Measurements from ENCODE around the gene FAM193A.

The FAM193A gene

DNA sequence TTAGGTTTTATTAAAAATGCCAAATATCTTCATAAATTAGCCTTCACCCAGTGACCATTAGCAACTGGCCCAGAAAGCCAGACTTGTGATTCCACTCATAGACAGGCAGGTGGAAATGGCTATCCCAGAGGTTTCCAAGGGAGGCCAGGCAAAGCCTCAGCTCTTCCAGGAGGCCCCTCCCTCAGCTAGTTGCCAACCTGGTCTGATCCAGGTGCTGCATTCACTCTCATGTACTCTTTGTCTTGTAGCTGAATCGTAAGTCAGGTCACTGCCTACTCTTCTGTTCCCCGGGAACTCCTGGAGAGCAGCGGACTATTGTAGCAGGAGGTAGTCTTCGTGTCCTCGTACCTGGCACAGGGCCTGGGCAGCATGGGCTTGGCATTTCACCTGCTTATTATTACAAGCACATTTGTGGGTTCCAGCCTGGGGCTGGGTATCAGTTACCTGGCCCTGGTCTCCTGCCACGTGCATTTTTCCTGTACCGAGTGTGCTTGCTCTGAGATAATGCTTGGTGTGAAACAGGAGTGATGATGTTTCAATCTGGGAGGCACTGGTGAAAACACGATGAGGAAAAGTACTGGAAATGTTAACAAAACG, 101.6 kb downstream of the FAM193A start:
- no peak overlapping the region for H3K4me3 ChIP-seq (replicated peaks; ENCODE audit: low read depth, low read length)
- TF ChIP-seq, protein P1, sequence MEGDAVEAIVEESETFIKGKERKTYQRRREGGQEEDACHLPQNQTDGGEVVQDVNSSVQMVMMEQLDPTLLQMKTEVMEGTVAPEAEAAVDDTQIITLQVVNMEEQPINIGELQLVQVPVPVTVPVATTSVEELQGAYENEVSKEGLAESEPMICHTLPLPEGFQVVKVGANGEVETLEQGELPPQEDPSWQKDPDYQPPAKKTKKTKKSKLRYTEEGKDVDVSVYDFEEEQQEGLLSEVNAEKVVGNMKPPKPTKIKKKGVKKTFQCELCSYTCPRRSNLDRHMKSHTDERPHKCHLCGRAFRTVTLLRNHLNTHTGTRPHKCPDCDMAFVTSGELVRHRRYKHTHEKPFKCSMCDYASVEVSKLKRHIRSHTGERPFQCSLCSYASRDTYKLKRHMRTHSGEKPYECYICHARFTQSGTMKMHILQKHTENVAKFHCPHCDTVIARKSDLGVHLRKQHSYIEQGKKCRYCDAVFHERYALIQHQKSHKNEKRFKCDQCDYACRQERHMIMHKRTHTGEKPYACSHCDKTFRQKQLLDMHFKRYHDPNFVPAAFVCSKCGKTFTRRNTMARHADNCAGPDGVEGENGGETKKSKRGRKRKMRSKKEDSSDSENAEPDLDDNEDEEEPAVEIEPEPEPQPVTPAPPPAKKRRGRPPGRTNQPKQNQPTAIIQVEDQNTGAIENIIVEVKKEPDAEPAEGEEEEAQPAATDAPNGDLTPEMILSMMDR (IDR thresholded peaks at IDR 0.05; ENCODE audit: low read depth, low read length, missing control alignments) = no peak
- DNase-seq (ENCODE audit: extremely low read depth, low read depth) = no peak

DNA sequence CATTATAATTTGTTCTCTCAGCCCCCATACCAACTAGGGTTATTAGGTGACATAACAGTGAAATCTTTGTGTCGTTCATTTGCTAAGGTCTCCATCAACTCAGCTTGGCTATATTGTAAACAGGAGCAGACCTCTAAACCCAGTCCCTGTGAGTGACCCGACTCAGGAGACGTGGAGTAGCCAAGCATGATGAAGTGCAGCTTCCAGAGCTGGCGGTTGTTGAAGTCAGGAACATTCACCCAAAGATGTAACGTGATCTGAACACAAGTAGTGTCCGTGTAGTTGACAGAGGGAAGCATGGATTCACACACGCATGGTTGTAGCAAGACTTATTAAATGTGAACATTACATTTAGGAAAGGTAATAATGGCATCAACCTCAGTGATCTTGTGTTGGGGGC, 102.3 kb downstream of the FAM193A start:
- TF ChIP-seq, protein P1 (IDR thresholded peaks at IDR 0.05; ENCODE audit: low read depth, low read length, missing control alignments) = no peak
- H3K4me3 ChIP-seq (replicated peaks; ENCODE audit: low read depth, low read length) = no peak overlapping the region
- no peak for DNase-seq (ENCODE audit: extremely low read depth, low read depth)

DNA sequence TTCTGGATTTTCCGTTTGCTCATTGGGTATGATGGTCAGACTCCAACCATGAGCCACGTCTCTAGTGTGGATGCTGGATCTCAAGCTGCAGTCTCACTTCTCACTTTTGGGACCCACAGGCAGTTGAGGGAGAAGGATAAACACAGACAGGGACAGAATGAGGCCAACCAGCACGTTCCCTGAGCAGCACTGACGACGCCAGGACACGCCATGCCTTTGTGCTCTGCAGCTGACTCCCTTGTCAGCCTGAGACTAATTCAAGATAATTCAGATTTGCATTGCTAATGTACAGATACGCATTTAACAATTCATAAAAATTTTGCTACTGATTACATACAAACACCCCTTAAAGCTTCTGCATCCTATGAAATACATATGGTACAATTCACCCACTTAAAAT, 106.5 kb downstream of the FAM193A start:
- H3K4me3 ChIP-seq (replicated peaks; ENCODE audit: low read depth, low read length) = no peak overlapping the region
- no peak for DNase-seq (ENCODE audit: extremely low read depth, low read depth)
- TF ChIP-seq, protein P1 (IDR thresholded peaks at IDR 0.05; ENCODE audit: low read depth, low read length, missing control alignments) = no peak

DNA sequence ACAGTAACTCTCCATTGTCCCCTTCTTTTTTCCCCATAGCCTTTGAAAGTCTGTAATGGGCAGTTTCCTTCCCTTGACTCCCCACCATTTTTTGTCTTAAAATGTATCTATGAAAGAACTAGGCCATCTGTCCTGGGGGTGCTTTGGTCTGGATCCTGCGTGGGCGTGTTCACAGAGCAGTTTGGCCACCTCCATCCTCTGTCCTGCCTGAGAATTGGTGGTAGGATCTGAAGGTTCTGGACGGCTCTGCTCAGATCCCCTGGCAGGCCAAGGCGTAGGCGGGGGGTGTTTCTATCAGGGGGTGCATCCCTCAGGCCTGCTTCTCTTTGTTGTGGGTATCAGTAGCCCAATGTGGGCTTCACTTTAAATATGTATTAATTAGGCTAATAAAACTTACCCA, 107.1 kb downstream of the FAM193A start:
- TF ChIP-seq, protein P1 (IDR thresholded peaks at IDR 0.05; ENCODE audit: low read depth, low read length, missing control alignments) = no peak
- DNase-seq (ENCODE audit: extremely low read depth, low read depth) = no peak
- no peak overlapping the region for H3K4me3 ChIP-seq (replicated peaks; ENCODE audit: low read depth, low read length)

DNA sequence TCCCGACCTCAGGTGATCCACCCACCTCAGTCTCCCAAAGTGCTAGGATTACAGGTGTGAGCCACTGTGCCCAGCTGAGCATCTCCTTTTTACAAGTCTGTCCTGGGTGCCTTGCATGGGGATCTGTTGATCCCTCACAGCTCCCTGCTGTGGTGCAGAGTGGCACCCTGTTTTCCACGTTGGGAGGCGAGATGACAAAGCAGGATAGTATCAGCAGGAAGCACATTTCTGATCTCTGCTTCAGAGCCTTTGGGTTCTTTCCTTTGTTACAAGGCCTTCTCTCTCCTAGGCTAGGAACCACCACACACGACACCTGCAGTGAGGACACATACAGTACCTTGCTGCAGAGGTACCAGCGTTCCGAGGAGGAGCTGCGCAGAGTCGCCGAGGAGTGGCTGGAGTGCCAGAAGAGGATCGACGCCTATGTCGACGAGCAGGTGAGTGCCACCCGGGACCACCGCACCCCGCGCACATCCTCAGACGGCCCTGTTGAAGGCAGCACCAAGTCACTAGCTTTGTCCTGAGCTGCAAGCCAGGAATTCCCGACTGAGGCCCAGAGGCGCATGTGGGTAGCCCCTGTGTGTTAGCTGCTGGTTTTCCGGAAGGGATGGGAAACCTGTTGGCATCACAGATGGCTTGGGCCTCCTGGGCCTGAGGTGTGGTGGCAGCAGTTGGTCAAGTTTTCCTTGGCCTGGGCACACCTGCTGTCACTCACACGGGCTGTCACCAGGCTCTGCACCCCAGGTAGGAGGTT, 110.1 kb downstream of the FAM193A start:
- H3K4me3 ChIP-seq (replicated peaks; ENCODE audit: low read depth, low read length) = no peak overlapping the region
- TF ChIP-seq, protein P1 (IDR thresholded peaks at IDR 0.05; ENCODE audit: low read depth, low read length, missing control alignments) = no peak
- no peak for DNase-seq (ENCODE audit: extremely low read depth, low read depth)

DNA sequence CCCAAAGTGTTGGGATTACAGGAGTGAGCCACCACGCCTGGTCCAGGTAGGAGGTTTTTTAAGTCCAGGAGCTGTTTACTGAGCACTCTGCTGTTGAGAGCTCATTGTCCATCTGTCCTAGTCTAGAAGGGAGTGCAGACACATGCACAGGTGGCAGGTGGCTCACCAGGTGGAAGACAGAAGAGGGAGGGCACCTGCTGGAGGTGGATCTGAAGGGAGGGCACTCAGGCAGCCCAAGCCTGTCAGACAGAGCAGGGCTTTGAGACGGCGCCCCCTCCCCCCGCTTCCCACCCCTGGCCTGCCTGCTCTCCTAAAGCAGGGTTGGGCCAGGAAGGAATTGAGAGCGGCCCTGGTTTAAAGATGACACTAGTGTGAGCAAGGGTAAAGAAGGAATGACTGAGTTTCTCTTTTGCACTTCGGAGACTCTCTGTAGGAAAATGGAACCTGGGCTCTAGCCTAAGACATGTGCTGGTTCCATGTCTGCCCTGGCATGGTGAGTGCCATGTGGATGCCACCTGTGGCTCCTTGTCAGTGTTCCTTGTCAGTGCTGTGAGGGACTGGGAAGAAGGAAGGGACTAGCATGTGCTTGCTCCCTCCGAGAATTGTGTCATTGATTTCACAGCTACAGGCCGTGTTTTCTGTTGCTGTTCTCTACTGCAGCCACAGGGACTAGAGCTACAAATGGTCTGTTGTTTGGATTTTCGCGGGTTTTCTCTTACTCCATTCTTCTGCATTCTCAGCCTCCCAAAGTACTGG, 111.1 kb downstream of the FAM193A start:
- TF ChIP-seq, protein P1 (IDR thresholded peaks at IDR 0.05; ENCODE audit: low read depth, low read length, missing control alignments) = no peak
- DNase-seq (ENCODE audit: extremely low read depth, low read depth) = peak; percentile 22

More for the DNA sequence above, 111.1 kb downstream of the FAM193A start:
- no peak overlapping the region for H3K4me3 ChIP-seq (replicated peaks; ENCODE audit: low read depth, low read length)

Measured in HFF-Myc (cell line).